GM19397 (cell line): Measurements from ENCODE around the gene KDM3B.

Experiments
- ATAC-seq: cut with Tn5 transposase; IDR thresholded peaks from one replicate; pipeline ENCODE4 v1.9.1; 2021; ENCODE audit warnings: mild to moderate bottlenecking, moderate library complexity; ENCODE audit not compliant: unreplicated experiment

Gene KDM3B

DNA sequence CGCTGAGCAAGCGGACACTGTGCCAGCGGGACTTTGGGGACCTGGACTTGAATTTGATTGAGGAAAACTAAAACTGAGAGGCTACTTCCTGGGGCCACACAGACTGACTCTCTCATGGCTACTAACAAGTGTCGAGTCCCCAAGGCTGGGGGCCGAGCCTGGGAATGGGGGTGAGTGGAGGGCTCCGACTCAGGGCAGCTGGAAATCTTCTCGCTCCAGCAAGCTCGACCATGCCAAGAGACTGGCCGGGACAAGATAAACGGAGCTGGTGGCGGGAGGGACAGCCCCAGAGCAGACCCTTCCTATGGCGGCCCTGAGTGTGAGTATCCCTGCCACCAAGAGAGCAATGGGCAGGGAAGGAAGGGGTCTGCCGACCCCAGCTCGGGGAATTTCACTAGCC is 5.6 kb upstream of the KDM3B start:
- no peak for ATAC-seq

DNA sequence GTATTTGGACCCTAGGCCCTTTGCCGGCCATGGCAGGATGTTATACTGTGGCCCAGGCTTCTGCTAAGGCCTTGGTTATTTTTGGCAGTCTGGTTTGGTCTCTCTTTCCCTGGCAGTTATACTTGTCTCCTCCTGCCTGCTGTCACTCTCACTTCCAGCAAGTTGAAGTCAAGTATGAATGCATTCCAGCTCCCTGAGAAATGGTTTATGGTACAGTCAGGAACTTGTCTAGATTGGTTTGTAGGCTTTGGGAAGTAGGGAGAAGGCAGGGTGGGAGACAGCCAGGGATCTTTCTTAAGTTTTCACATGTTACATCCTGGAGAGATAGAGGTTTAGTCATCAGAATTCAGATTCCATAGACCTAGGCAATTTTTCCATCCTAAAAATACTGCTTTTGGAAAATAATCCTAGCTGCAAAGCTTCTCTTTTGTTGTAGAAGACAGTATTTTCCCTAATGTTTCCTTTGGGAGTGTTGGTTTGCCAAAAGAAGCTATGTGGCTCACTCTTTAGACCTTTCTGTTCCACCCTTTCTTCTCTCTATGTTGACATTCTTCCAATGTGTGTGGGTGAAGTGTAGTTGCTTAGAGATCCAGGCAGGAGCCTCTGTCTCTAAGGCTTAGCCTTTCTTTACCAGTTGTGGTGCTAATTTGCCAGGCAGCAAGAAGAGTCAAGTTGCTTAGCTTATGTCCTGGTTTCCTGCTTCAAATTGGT is 2.5 kb upstream of the KDM3B start:
- ATAC-seq: no peak

DNA sequence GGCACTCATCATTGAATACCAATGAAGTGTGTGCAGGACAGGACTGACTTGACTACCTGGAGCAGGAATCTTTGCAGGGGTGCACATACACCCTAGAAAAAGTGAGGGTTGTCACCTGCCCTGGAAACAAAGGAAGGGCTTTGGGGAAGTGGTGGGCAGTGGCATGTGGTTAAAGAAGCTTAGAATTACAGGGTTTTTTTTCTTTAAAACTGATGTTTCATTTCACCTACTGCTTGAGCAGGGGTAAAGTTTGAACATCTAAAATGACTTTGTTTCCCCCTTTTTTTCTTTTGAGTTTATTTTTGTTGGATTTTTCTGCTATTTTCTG is 2.0 kb upstream of the KDM3B start:
- ATAC-seq: no peak

DNA sequence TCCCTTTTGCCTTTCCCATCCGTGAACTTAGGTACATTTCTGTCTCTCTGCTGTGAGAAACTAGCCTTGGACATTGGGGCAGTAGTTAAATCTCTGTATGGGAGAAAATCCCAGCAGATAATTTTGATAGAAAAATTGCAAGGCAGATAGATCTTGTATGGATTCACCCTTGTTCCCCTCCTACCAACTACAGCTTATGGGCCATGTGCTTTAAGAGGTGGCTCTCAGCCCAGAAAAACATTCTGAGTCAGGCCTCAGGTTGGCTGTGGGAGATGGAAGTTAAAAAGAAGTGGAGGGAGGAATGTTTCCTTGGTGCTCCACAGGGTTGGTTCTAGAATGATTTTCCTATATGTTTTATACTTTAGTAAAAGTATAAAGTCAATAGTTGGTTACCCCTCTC is 1.4 kb upstream of the KDM3B start:
- ATAC-seq: no peak

DNA sequence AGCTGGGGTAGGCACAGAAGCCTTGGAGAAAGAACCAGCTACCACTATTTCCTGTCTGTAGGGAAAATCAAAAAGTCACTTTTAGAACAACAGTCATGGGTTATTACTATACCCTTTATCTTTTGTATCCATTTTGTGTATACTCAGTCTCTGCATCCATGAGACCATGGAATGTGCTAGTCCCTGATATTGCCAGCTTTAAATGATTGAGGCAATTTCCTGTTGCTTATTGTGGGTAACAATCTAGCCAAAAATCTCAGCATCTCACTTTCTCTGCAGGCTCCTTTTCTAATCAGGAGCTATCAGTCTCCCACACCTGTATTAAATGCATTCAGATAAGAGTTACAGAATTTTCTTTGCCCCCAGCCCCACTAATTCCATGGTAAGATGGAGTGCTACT is 968 bp upstream of the KDM3B start:
- no peak for ATAC-seq

DNA sequence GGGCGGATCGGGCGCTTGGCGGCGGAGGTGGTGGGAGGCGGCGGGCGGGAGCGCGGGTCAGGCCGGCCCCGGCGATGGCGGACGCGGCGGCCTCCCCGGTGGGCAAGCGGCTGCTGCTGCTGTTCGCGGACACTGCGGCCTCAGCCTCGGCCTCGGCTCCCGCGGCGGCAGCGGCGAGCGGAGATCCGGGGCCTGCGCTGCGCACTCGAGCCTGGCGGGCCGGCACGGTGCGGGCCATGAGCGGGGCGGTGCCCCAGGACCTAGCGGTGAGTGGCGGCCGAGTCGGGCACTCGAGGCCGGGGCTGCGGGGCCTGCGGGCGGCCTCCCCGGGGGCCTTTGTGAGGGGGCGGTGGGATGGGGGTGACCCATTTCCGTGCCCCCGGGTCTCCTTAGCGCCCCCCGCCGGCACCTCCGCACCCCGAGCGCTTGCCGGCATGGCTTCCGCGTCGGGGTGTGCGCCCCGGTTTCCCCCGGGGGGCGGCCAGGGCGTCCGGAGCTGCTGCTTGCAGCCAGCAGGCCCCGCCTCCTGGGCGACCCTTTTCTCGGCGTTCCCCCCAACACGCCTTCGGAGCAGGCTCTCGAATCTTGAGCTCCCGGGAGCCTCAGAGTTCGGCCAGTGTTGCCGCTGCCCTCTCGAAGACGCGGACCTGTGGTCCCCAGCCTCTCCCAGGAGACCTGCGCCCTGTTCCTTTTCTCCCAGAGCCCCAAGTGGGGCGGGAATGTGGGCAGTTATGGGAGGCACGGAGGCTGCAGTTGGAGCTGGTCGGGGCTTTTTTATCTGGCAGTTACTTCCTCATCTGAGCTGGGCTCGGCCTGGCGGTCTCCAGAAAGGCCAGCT is 456 bp downstream of the KDM3B start:
- peak; percentile 42 for ATAC-seq

DNA sequence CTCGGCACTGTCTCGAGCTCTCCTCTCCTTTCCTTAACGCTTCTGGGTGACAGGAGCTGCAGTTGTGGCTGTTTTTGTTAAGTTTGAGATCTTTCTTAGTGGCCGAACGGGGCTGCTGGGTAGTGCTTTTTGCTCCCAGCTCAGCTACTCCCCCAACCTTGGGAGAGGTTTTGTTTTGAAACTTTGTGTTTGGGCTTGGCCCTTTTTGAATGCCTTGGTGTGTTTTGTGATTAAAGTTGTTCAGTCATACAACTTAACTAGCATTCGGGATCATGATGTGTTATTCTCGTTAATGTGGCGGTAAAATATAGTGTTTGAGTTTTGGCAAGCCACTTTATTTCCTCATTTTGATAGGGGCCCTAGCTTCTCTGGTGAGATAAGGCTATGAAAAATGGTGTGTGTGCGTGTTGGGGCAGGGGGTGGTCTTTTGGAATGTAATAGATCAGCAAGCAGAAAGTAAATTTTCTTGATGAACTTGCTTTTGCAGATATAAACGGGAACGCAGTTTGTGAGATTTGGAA is 1.1 kb downstream of the KDM3B start:
- no peak for ATAC-seq

DNA sequence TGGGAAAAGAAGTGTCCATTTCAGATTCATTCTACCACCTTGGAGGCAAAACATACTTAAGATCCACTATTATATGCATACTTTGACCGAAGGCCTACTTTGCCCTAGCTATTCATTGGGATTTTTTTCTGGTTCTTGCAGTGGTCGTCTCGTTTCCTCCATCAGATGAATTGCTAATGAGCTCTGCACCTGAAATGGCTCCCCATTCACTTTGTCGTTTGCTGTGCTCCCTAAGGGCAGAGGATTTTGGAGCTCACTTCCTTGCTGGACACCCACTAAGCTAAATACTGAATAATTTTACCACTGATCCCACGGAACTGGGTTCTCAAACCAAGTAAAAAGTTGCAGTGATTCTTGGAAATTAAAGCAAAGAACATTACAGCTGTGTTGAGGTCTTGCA is 1.9 kb downstream of the KDM3B start:
- no peak for ATAC-seq

DNA sequence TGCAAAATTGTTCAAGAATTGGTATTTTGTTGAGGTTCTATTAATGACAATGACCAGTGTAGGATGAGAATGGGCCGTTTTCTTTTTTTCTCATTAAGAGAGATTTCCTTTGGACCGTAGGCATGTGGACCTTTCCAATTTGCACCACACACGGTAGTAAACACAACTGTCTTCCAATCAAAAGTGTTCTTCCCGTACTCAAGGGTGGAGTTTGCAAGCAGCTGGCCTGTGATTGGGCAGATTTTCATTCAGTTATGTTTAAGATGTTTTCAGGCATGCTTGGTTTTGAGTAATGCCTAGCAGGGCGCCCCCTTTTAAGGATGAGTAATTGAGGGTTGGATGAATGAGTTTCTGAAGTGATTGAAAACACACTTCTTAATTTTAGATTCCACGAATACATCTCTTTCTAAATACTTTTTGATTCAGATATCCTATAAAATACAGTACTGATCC is 2.5 kb downstream of the KDM3B start:
- peak; percentile 27 for ATAC-seq

DNA sequence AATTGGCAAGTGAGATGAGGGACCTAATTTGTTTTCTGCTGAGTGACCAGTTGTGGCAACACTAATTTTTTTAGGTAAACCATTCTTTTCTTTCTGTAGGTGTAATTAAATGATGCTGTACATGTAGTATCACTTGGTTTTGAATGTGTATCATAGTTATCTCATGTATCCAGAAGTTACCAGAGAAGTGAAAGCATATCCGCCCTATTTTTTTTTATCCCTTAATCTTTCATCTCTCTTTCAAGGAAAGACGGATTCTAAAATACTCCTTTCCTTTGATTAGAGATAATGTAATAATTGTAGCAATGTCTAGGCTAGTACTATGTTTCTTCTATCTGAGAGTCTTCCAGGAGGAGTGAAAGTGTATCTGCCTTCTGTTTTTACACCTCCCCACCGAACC is 7.1 kb downstream of the KDM3B start:
- ATAC-seq: no peak

DNA sequence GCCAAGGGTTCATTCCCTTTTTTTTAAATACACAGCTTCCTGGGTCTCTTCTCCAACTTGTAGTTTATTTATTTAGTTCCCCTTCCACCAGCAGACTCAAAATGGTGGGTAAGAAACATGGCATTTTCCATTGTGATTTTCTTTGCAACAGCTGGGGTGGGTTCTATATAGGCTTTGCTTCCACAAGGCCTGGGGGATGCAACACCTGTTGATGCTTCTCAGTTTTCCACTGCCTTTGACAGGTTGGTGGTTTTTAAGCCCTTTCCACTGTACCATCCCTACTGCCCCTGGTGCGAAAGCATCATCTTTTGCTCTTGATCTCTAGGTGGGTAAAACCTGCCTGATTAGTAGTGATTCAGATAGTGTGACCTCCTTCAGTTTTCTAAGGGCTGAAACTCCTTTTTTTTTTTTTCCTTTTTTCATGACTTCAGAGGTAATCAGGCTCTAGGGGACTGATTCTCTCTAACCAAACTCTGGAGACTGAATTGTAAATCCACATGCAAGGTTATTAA is 8.5 kb downstream of the KDM3B start:
- ATAC-seq: no peak

DNA sequence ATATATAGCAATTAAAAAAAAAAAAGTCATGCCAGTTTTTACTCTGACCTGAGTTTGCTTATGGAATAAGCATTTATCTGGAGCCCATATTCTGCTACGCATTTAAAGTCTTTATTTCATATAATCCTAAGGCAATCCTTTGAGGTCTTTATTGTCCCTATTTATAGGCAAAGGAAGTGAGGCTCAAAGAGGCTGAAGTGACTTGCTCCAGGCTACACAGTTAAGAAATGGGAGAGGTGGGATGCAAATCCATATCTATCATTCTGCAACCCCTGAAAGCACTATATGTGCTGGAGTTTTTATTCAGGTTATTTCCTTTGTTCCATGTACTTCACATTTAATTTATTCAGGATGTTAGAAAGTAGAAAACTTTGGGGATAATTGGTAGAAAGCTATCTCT is 12.1 kb downstream of the KDM3B start:
- ATAC-seq: no peak

DNA sequence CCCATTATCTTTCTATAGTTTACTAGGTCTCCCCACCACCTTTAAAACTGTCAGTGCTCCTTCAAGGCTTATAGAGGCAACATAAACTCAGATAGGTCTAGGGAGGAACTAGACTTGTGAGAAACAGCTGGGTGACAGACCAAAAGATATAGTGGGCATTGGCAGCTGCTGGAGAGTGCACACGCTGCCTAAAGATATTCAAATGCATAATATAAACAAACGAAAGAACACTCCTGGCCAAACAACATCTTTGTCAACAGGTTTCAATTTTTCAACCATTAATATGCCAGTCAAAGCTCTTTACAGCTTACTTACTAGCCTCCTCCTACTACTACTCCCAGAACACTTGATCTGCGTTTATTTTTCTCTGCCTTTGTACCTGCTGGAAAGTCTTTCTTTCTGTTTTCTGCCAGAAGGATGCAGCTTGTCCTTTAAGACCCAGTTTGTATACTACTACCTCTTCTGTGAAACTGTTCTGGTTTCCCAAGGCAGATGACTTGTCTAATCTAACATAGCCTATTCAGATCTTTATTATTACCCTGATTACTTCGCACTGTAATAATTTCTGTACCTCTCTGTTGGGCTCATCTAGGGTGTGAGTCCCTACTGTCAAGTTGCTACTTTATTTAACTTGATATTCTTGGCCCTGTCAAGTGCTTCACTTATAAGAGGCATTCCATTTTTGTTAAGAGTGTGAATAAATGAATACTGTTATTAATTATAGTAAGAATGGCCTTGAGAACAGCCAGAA is 14.3 kb downstream of the KDM3B start:
- no peak for ATAC-seq

DNA sequence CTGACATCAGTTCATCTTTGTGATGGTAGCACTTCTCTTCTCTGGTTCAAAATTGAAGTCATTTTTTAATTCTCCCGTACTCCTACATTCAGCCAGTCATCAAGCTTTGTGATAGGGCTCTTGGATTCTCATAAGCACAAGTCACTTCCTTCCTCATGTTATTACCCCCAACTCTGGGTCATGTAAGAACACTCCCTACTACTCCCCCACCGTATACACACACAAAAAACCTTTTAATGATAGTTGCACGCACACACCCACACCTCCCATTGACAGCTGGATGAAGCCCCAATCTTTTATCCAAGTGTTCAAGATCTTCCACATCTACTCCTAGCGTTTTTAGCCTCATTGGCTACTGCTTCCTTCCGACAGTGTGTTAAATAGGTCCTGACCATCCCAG is 16.8 kb downstream of the KDM3B start:
- no peak for ATAC-seq

DNA sequence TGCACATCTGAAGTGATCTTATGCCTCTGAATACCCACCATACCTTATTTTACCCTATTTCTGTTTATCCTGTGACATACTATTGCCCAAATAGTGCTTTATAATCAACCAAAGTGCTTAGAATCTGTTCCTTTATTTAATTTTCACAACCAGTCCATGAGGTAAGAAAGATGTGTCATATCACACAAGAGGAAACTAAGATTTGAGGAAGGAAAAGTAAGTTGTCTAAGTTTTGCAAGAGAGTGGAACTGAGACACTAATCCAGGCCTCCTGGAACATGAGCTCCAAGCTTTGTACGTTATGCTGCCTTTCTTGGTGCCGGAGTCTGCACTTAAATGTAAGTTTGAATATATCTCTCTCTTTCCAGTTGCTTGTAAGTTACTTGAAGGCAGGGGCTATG is 17.2 kb downstream of the KDM3B start:
- no peak for ATAC-seq

DNA sequence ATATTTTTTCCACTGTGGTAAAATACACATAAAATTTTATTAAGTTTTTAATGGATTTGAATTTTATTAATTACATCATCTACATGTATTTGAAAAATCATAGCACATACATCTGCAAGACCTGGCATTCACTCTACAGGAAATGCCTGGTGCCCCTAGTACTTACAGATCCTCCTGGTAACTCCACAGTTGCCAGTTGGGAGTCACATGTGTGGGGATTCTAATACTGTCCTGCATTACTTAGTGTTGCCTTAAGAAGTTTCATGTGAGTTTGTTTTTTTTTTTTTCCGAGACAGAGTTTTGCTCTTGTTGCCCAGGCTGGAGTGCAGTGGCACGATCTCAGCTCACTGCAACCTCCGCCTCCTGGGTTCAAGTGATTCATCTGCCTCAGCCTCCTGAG is 18.1 kb downstream of the KDM3B start:
- ATAC-seq: no peak

DNA sequence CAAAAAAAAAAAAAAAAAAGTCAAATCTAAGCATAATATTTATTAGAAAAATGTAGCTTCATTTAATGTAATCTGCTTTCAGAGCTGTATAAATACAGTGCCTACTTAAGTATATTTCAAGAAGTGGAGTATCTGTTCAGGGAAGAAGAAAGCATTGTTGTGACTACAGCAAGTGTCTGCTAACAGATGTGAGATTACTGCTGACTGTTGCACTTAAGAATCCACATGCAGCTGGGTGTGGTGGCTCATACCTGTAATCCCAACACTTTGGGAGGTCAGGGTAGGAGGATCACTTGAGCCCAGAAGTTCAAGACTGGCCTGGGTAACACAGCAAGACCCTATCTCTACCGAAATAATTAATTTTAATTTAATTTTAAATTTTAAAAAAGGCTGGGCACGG is 19.0 kb downstream of the KDM3B start:
- no peak for ATAC-seq

DNA sequence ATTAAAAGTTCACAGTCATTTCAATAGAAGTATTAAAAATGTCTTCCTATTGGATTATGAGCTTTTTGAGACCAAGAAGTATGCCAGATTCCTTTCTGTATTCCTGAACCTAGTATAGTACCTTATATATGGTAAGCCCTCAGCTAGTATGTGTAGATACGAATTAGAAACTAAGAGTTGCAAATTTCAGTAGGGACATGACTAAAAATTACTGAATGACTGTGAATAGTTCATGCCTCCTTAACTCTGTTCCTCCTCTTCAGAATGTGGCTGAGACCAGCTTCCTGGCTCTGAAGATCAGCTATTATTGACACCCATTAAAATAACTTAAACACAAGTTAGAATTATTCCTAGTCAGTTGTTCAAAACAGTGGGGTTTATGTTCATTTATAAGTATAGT is 19.7 kb downstream of the KDM3B start:
- ATAC-seq: no peak

DNA sequence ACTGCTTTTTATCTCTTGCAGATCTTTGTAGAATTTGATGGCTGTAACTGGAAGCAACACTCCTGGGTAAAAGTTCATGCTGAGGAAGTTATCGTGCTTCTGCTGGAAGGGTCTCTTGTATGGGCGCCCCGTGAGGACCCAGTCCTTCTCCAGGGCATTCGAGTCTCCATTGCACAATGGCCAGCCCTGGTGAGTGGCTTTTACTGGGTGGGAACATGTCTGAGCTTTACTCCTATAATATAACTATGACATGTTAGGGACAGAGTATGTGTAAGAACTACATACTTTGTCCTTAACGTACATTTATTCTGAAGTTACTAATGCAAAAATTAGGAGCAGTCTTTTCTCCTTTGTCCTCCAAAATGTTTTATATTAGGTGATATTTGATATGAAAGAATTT is 20.2 kb downstream of the KDM3B start:
- ATAC-seq: no peak

DNA sequence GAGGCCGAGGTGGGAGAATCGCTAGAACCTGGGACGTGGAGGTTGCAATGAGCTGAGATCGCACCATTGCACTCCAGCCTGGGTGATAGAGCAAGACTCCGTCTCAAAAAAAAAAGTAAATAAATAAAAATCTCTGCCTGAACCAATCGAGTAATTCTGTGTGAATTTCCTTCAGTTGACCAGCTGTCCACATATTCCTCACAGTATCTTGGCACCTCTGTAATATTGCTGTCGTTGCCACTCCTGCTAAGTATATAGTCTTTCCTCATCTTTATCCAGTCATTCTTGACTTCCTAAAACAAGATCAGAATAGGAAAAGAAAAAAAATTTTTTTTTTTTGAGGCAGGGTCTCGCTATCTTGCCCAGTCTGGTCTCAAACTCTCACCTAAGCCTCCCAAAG is 29.9 kb downstream of the KDM3B start:
- ATAC-seq: no peak

DNA sequence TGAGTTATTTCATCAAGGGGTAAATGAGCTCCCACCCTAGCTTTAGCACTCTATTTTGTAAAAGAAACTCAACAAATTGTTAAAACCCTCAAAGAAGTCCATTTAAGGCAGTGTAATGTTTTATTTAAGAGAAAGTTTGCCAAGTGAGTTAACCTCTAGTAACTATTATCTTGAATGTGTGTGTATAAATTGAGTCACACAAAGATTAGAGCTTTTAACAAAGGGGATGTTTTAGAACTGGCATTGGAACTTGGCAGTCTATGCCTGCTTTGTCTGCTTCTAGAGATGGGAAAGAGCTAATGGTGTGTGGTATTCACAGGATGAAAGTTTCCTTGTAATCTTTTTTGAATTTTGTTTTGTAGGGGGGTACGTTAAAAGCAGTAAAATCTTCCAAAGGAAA is 33.2 kb downstream of the KDM3B start:
- no peak for ATAC-seq
